Measurements from ENCODE around the gene PPP1R27. TPM values are rescaled to one million over a fixed set of nuclear protein-coding genes. Genes with fewer than 3 reads are reported as not detected.

PPP1R27 gene
- total and polyA plus RNA-seq, 4 donors, result 0.31 to 0.35 TPM; not detected in 2

DNA sequence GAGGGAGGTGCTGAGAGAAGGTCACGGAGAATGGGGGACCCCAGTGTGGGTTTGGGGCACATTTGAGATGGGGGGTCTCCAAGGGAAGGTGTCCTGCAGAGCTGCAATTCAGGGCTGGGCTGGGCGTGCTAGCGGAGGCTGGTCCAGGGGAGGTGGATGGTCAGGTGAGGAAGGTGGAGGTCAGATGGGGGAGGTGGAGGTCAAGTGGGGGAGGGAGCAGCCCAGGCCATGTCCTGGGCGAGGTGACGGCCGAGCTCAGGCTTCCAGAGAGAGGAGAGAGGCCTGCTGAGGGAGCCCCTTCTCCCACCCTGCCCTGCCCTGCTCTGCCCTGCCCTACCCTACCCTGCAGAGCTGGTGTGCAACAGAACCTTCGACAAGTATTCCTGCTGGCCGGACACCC lies 24.4 kb downstream of the PPP1R27 start (continued):
- TF ChIP-seq, protein P1, sequence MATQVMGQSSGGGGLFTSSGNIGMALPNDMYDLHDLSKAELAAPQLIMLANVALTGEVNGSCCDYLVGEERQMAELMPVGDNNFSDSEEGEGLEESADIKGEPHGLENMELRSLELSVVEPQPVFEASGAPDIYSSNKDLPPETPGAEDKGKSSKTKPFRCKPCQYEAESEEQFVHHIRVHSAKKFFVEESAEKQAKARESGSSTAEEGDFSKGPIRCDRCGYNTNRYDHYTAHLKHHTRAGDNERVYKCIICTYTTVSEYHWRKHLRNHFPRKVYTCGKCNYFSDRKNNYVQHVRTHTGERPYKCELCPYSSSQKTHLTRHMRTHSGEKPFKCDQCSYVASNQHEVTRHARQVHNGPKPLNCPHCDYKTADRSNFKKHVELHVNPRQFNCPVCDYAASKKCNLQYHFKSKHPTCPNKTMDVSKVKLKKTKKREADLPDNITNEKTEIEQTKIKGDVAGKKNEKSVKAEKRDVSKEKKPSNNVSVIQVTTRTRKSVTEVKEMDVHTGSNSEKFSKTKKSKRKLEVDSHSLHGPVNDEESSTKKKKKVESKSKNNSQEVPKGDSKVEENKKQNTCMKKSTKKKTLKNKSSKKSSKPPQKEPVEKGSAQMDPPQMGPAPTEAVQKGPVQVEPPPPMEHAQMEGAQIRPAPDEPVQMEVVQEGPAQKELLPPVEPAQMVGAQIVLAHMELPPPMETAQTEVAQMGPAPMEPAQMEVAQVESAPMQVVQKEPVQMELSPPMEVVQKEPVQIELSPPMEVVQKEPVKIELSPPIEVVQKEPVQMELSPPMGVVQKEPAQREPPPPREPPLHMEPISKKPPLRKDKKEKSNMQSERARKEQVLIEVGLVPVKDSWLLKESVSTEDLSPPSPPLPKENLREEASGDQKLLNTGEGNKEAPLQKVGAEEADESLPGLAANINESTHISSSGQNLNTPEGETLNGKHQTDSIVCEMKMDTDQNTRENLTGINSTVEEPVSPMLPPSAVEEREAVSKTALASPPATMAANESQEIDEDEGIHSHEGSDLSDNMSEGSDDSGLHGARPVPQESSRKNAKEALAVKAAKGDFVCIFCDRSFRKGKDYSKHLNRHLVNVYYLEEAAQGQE (IDR thresholded peaks at IDR 0.05), result no peak
- TF ChIP-seq FOXA1 (IDR thresholded peaks at IDR 0.05) (no peak), EGR1 (IDR thresholded peaks at IDR 0.05; ENCODE audit: low read depth in 2 of 2) (no peak)

DNA sequence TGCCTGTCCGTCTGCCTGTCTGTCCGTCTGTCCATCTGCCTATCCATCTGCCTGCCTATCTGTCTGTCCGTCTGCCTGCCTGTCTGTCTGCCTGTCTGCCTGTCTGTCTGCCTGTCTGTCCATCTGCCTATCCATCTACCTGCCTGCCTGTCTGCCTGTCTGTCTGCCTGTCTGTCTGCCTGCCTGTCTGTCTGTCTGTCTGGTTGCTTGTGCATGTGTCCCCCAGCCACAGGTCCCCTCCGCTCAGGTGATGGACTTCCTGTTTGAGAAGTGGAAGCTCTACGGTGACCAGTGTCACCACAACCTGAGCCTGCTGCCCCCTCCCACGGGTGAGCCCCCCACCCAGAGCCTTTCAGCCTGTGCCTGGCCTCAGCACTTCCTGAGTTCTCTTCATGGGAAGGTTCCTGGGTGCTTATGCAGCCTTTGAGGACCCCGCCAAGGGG lies 25.3 kb downstream of the PPP1R27 start:
- no peaks in the 10 kb centered on the region for H3K27me3 ChIP-seq (ENCODE audit: control insufficient read depth in 4 of 4, insufficient read depth in 4 of 4, low read length in 3 of 4)
- no peak overlapping the region for H3K27ac ChIP-seq (ENCODE audit: low read depth in 1 of 2, low read length in 2 of 2)
- H3K36me3 ChIP-seq (ENCODE audit: control insufficient read depth in 4 of 4, insufficient read depth in 3 of 4, low read depth in 1 of 4, low read length in 3 of 4), result peaks cover 4 to 20% (median 6%) of the 10 kb centered on the region in 4 donors
- peaks cover 3 to 15% (median 11%) of the 10 kb centered on the region in 4 donors for H3K4me1 ChIP-seq (ENCODE audit: control insufficient read depth in 4 of 4, insufficient read depth in 4 of 4, low read length in 3 of 4)
- 81% methylated on average over 7 of the region's 7 CpGs for WGBS
- no peak overlapping the region for H3K9ac ChIP-seq (ENCODE audit: low read depth in 1 of 2, low read length in 2 of 2)
- H3K4me3 ChIP-seq (ENCODE audit: low read depth in 1 of 3, low read length in 3 of 3), result no peak overlapping the region
- no peaks in the 10 kb centered on the region for H3K9me3 ChIP-seq (ENCODE audit: control insufficient read depth in 4 of 4, low read length in 3 of 4)
- TF ChIP-seq, protein P2, sequence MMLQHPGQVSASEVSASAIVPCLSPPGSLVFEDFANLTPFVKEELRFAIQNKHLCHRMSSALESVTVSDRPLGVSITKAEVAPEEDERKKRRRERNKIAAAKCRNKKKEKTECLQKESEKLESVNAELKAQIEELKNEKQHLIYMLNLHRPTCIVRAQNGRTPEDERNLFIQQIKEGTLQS (IDR thresholded peaks at IDR 0.05), result no peak
- TF ChIP-seq, protein P3, sequence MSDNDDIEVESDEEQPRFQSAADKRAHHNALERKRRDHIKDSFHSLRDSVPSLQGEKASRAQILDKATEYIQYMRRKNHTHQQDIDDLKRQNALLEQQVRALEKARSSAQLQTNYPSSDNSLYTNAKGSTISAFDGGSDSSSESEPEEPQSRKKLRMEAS (IDR thresholded peaks at IDR 0.05), result no peak
- no peak for TF ChIP-seq NR2F2 (IDR thresholded peaks at IDR 0.05)
- no peak for DNase-seq (ENCODE audit: low spot score)

DNA sequence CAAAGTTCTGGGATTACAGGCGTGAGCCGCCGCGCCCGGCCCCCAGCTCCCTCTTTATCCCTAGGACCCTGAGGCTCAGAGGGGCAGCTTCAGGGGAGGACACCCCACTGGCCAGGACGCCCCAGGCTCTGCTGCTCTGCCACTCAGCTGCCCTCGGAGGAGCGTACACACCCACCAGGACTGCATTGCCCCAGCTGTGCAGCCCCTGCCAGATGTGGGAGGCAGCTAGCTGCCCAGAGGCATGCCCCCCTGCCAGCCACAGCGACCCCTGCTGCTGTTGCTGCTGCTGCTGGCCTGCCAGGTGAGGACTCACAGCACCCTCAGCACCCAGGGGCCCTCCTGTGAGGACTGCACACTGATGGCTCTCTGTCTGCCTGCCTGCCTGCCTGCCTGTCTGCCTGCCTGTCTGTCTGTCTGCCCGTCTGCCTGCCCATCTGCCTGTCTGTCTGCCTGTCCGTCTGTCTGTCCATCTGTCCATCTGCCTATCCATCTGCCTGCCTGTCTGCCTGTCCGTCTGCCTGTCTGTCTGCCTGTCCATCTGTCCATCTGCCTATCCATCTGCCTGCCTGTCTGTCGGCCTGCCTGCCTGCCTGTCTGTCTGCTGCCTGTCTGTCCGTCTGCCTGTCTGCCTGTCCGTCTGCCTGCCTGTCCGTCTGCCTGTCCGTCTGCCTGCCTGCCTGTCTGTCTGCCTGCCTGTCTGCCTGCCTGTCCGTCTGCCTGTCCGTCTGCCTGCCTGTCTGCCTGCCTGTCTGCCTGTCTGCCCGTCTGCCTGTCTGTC lies 25.9 kb downstream of the PPP1R27 start:
- 87% methylated on average over 20 of the region's 20 CpGs for WGBS
- H3K36me3 ChIP-seq (ENCODE audit: control insufficient read depth in 4 of 4, insufficient read depth in 3 of 4, low read depth in 1 of 4, low read length in 3 of 4), result peaks cover 4 to 20% (median 6%) of the 10 kb centered on the region in 4 donors
- peaks cover 3 to 15% (median 13%) of the 10 kb centered on the region in 4 donors for H3K4me1 ChIP-seq (ENCODE audit: control insufficient read depth in 4 of 4, insufficient read depth in 4 of 4, low read length in 3 of 4)
- no peak overlapping the region for H3K4me3 ChIP-seq (ENCODE audit: low read depth in 1 of 3, low read length in 3 of 3)
- no peaks in the 10 kb centered on the region for H3K27me3 ChIP-seq (ENCODE audit: control insufficient read depth in 4 of 4, insufficient read depth in 4 of 4, low read length in 3 of 4)
- no peak overlapping the region for H3K9ac ChIP-seq (ENCODE audit: low read depth in 1 of 2, low read length in 2 of 2)
- DNase-seq (ENCODE audit: low spot score), result no peak
- TF ChIP-seq, protein P3 (IDR thresholded peaks at IDR 0.05), result no peak
- TF ChIP-seq SP1 (IDR thresholded peaks at IDR 0.05), result no peak
- H3K27ac ChIP-seq (ENCODE audit: low read depth in 1 of 2, low read length in 2 of 2), result no peak overlapping the region
- no peaks in the 10 kb centered on the region for H3K9me3 ChIP-seq (ENCODE audit: control insufficient read depth in 4 of 4, low read length in 3 of 4)

DNA sequence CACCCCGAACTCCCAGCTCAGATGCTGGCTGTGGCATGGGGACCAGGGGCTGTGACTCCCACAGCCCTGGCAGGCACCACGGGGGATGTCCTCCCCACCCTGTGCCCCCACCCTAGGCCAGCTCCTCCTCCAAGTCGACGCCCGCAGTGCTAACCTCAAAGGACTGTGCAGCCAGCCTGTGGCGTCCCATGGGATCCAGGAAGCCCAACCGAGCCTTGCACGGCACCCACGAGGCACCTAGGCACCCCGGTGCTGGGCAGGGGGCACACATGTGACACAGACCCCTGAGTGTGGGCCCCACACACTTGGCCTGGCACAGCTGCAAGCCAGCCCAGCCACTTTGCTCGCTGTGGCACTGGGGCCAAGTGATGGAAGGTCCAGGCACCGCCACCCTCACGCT lies 27.0 kb downstream of the PPP1R27 start:
- H3K27me3 ChIP-seq (ENCODE audit: control insufficient read depth in 4 of 4, insufficient read depth in 4 of 4, low read length in 3 of 4), result peaks cover 0 to 2% (median 0%) of the 10 kb centered on the region in 4 donors

More for the DNA sequence above, 27.0 kb downstream of the PPP1R27 start:
- TF ChIP-seq JUND (IDR thresholded peaks at IDR 0.05) (no peak), HNF4A (conservative IDR thresholded peaks at IDR 0.05) (no peak), EGR1 (IDR thresholded peaks at IDR 0.05; ENCODE audit: low read depth in 2 of 2) (no peak), TAF1 (conservative IDR thresholded peaks at IDR 0.05) (no peak), GABPA (IDR thresholded peaks at IDR 0.05 in 1 of 2, conservative IDR thresholded peaks at IDR 0.05 in 1 of 2) (no peak), RAD21 (IDR thresholded peaks at IDR 0.05) (no peak), SP1 (IDR thresholded peaks at IDR 0.05) (no peak)
- TF ChIP-seq, protein P2 (IDR thresholded peaks at IDR 0.05), result no peak
- TF ChIP-seq, protein P4, sequence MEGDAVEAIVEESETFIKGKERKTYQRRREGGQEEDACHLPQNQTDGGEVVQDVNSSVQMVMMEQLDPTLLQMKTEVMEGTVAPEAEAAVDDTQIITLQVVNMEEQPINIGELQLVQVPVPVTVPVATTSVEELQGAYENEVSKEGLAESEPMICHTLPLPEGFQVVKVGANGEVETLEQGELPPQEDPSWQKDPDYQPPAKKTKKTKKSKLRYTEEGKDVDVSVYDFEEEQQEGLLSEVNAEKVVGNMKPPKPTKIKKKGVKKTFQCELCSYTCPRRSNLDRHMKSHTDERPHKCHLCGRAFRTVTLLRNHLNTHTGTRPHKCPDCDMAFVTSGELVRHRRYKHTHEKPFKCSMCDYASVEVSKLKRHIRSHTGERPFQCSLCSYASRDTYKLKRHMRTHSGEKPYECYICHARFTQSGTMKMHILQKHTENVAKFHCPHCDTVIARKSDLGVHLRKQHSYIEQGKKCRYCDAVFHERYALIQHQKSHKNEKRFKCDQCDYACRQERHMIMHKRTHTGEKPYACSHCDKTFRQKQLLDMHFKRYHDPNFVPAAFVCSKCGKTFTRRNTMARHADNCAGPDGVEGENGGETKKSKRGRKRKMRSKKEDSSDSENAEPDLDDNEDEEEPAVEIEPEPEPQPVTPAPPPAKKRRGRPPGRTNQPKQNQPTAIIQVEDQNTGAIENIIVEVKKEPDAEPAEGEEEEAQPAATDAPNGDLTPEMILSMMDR (IDR thresholded peaks at IDR 0.05; ENCODE audit: low read depth, low read length, missing input control), result no peak
- TF ChIP-seq, protein P3 (IDR thresholded peaks at IDR 0.05), result no peak
- TF ChIP-seq, protein P5, sequence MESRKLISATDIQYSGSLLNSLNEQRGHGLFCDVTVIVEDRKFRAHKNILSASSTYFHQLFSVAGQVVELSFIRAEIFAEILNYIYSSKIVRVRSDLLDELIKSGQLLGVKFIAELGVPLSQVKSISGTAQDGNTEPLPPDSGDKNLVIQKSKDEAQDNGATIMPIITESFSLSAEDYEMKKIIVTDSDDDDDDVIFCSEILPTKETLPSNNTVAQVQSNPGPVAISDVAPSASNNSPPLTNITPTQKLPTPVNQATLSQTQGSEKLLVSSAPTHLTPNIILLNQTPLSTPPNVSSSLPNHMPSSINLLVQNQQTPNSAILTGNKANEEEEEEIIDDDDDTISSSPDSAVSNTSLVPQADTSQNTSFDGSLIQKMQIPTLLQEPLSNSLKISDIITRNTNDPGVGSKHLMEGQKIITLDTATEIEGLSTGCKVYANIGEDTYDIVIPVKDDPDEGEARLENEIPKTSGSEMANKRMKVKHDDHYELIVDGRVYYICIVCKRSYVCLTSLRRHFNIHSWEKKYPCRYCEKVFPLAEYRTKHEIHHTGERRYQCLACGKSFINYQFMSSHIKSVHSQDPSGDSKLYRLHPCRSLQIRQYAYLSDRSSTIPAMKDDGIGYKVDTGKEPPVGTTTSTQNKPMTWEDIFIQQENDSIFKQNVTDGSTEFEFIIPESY (IDR thresholded peaks at IDR 0.05), result no peak
- no peak overlapping the region for H3K4me3 ChIP-seq (ENCODE audit: low read depth in 1 of 3, low read length in 3 of 3)
- DNase-seq (ENCODE audit: low spot score), result no peak
- H3K9me3 ChIP-seq (ENCODE audit: control insufficient read depth in 4 of 4, low read length in 3 of 4), result no peaks in the 10 kb centered on the region
- no peak overlapping the region for H3K9ac ChIP-seq (ENCODE audit: low read depth in 1 of 2, low read length in 2 of 2)
- peaks cover 4 to 17% (median 6%) of the 10 kb centered on the region in 4 donors for H3K36me3 ChIP-seq (ENCODE audit: control insufficient read depth in 4 of 4, insufficient read depth in 3 of 4, low read depth in 1 of 4, low read length in 3 of 4)
- peaks cover 6 to 23% (median 18%) of the 10 kb centered on the region in 4 donors for H3K4me1 ChIP-seq (ENCODE audit: control insufficient read depth in 4 of 4, insufficient read depth in 4 of 4, low read length in 3 of 4)
- no peak overlapping the region for H3K27ac ChIP-seq (ENCODE audit: low read depth in 1 of 2, low read length in 2 of 2)
- WGBS, result 82% methylated on average over 13 of the region's 13 CpGs

Data from liver (tissue), 9 donors.